ENCODE results near the gene STK24. TPM values are rescaled to one million over a fixed set of nuclear protein-coding genes. Genes with fewer than 3 reads are reported as not detected.
A peak's percentile ranks its signal among the peaks of the same experiment; 100 is the strongest.
"Not testable (repeated sequence)": the region's sequence is repeated elsewhere in the genome, so short reads cannot be mapped to it uniquely, and the experiment has no call there.

Gene STK24
- total RNA-seq (2022) (51.2 and 55.3 TPM in 2 replicates), Bru-seq, nascent RNA (percentile 86 among the genes with signal in this experiment), BruChase-seq, experiment 1, labeled RNA remaining after a 6-hour chase (percentile 75 among the genes with signal in this experiment), BruChase-seq, experiment 2, labeled RNA remaining after a 2-hour chase (percentile 63 among the genes with signal in this experiment)
- long read RNA-seq, full-length matches to known transcripts, result 17 of 32 reads
- long read RNA-seq, partial matches to known transcripts, result 6 of 32 reads
- long read RNA-seq, other reads (novel, unspliced or antisense), result 9 of 32 reads

- no peaks in the 10 kb centered on the region for H3K27me3 Mint-ChIP-seq (ENCODE audit: unreplicated experiment)
- peaks cover 25% of the 10 kb centered on the region for H3K36me3 Mint-ChIP-seq (ENCODE audit: insufficient read depth, unreplicated experiment)
- peak within 1 kb of the TSS; percentile 56 for H3K27ac Mint-ChIP-seq (ENCODE audit: unreplicated experiment)
- BruUV-seq (replicated peaks), result no TSS peak
- no peaks in the 10 kb centered on the region for H3K9me3 Mint-ChIP-seq (ENCODE audit: low read depth, unreplicated experiment)
- TF ChIP-seq, protein P1, sequence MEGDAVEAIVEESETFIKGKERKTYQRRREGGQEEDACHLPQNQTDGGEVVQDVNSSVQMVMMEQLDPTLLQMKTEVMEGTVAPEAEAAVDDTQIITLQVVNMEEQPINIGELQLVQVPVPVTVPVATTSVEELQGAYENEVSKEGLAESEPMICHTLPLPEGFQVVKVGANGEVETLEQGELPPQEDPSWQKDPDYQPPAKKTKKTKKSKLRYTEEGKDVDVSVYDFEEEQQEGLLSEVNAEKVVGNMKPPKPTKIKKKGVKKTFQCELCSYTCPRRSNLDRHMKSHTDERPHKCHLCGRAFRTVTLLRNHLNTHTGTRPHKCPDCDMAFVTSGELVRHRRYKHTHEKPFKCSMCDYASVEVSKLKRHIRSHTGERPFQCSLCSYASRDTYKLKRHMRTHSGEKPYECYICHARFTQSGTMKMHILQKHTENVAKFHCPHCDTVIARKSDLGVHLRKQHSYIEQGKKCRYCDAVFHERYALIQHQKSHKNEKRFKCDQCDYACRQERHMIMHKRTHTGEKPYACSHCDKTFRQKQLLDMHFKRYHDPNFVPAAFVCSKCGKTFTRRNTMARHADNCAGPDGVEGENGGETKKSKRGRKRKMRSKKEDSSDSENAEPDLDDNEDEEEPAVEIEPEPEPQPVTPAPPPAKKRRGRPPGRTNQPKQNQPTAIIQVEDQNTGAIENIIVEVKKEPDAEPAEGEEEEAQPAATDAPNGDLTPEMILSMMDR (IDR thresholded peaks at IDR 0.05; ENCODE audit: unreplicated experiment), result no peak
- H3K4me3 Mint-ChIP-seq (ENCODE audit: low read depth, unreplicated experiment), result peak within 1 kb of the TSS; percentile 69
- DNase-seq, result peak; percentile 66
- peaks cover 3% of the 10 kb centered on the region for H3K4me1 Mint-ChIP-seq (ENCODE audit: low read depth, unreplicated experiment)
- intact Hi-C loops (cut with micrococcal nuclease; ENCODE audit: unreplicated experiment), result no loop called here
- CTCF ChIA-PET, result interaction anchor here (0.6 kb wide), 1 partner anchor 87 kb away, joined by 4 read pairs; no protein-coding TSS in a partner anchor
Measured at GRCh38 chr13:98576963-98577835, at the start of gene STK24. STK24 (minus strand) TSS chr13:98577107; CDS start chr13:98576786, 321 bp downstream.

GRCh38 chr13:98626298-98626935, 49.5 kb upstream of the STK24 start:
- CTCF ChIA-PET, result no interaction called here
- Mint-ChIP-seq H3K9me3 (ENCODE audit: low read depth, unreplicated experiment) (no peaks in the 10 kb centered on the region), H3K27me3 (ENCODE audit: unreplicated experiment) (no peaks in the 10 kb centered on the region), H3K27ac (ENCODE audit: unreplicated experiment) (no peak overlapping the region), H3K36me3 (ENCODE audit: insufficient read depth, unreplicated experiment) (no peaks in the 10 kb centered on the region), H3K4me3 (ENCODE audit: low read depth, unreplicated experiment) (no peak overlapping the region), H3K4me1 (ENCODE audit: low read depth, unreplicated experiment) (no peaks in the 10 kb centered on the region)
- intact Hi-C loops (cut with micrococcal nuclease; ENCODE audit: unreplicated experiment), result no loop called here
- no TSS peak for BruUV-seq (replicated peaks)
- TF ChIP-seq, protein P1 (IDR thresholded peaks at IDR 0.05; ENCODE audit: unreplicated experiment), result no peak
- no peak for DNase-seq

GRCh38 chr13:98624589-98624988, 47.7 kb upstream of the STK24 start:
- intact Hi-C loops (cut with micrococcal nuclease; ENCODE audit: unreplicated experiment); H3K27ac Mint-ChIP-seq (ENCODE audit: unreplicated experiment); H3K27me3 Mint-ChIP-seq (ENCODE audit: unreplicated experiment); H3K4me1 Mint-ChIP-seq (ENCODE audit: low read depth, unreplicated experiment); BruUV-seq (replicated peaks); CTCF ChIA-PET; H3K9me3 Mint-ChIP-seq (ENCODE audit: low read depth, unreplicated experiment); H3K4me3 Mint-ChIP-seq (ENCODE audit: low read depth, unreplicated experiment); H3K36me3 Mint-ChIP-seq (ENCODE audit: insufficient read depth, unreplicated experiment); DNase-seq: not testable (repeated sequence)

DNA sequence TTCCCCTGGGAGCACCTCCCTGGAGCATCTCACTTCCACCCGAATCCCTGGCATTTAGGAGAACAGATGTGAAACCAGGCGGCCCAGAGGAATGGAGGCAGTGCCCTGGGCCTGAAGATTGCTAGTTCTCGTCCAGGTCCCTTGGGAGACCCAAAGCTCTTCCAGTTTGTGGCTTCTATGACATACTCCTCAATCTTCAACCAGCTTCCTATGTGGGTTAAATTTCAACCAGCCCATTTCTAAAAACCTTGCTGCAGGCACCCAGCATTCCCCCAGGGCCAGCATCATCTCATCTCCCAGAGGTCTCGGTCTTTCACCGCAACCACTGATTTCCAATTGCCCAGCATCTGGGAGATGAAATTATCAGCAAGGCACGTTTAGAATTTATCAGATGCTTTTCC, 46.0 kb upstream of the STK24 start:
- H3K4me1 Mint-ChIP-seq (ENCODE audit: low read depth, unreplicated experiment), result no peaks in the 10 kb centered on the region
- TF ChIP-seq, protein P1 (IDR thresholded peaks at IDR 0.05; ENCODE audit: unreplicated experiment), result no peak
- H3K27ac Mint-ChIP-seq (ENCODE audit: unreplicated experiment), result no peak overlapping the region
- no peaks in the 10 kb centered on the region for H3K9me3 Mint-ChIP-seq (ENCODE audit: low read depth, unreplicated experiment)
- H3K4me3 Mint-ChIP-seq (ENCODE audit: low read depth, unreplicated experiment), result no peak overlapping the region
- intact Hi-C loops (cut with micrococcal nuclease; ENCODE audit: unreplicated experiment), result no loop called here
- H3K27me3 Mint-ChIP-seq (ENCODE audit: unreplicated experiment), result no peaks in the 10 kb centered on the region
- CTCF ChIA-PET, result no interaction called here
- no peak for DNase-seq
- no TSS peak for BruUV-seq (replicated peaks)
- H3K36me3 Mint-ChIP-seq (ENCODE audit: insufficient read depth, unreplicated experiment), result no peaks in the 10 kb centered on the region

Data from Calu3 (cell line).